ENCODE data around the gene BBS9. TPM values are rescaled to one million over a fixed set of nuclear protein-coding genes. Genes with fewer than 3 reads are reported as not detected.

Gene BBS9
- total and polyA plus RNA-seq, 2 experiments from 2014 or later = 27.2 to 66.1 TPM

GRCh38 chr7:33326485-33326848 is 197.1 kb downstream of the BBS9 start (continued):
- TF ChIP-seq ZNF462 (CRISPR knock-in tag; IDR thresholded peaks at IDR 0.05) = no peak

- no peaks in the 10 kb centered on the region for H3K36me3 Mint-ChIP-seq (ENCODE audit: low read depth)
- TF ChIP-seq EZH2 (IDR thresholded peaks at IDR 0.05; ENCODE audit: low read depth, unreplicated experiment) = no peak
- no peak for TF ChIP-seq POLR2AphosphoS5 (IDR thresholded peaks at IDR 0.05; ENCODE audit: low read depth)
- TF ChIP-seq JUNB (IDR thresholded peaks at IDR 0.05; ENCODE audit: unreplicated experiment) = no peak
- TF ChIP-seq ZNF114 (CRISPR knock-in tag; IDR thresholded peaks at IDR 0.05) = no peak
- TF ChIP-seq ZNF462 (CRISPR knock-in tag; IDR thresholded peaks at IDR 0.05) = no peak
- TF ChIP-seq ETS1 (IDR thresholded peaks at IDR 0.05) = no peak
These were observed 198.1 kb downstream of the BBS9 start for GRCh38 chr7:33327427-33327826.

More at GRCh38 chr7:33327427-33327826, 198.1 kb downstream of the BBS9 start:
- no peaks in the 10 kb centered on the region for H3K36me3 ChIP-seq (ENCODE audit: insufficient read depth)
- H3K79me2 ChIP-seq (replicated peaks; ENCODE audit: insufficient read depth) = no peaks in the 10 kb centered on the region
- DNase-seq (ENCODE audit: low spot score) (no peak), ATAC-seq (no peak)
- H3K27ac Mint-ChIP-seq = no peak overlapping the region
- no peak overlapping the region for H2AFZ ChIP-seq
- H3K4me2 ChIP-seq = no peak overlapping the region
- no peaks in the 10 kb centered on the region for H3K27me3 ChIP-seq (ENCODE audit: insufficient read depth)
- H3F3A ChIP-seq (replicated peaks; ENCODE audit: low read depth) = no peaks in the 10 kb centered on the region
- no peak overlapping the region for H3K4me3 Mint-ChIP-seq
- no peaks in the 10 kb centered on the region for H4K20me1 ChIP-seq (replicated peaks; ENCODE audit: insufficient read depth)
- H3K9me3 Mint-ChIP-seq = no peaks in the 10 kb centered on the region
- H3K27me3 Mint-ChIP-seq (ENCODE audit: insufficient read depth, low read depth, poor library complexity) = no peaks in the 10 kb centered on the region
- no peaks in the 10 kb centered on the region for H3K4me1 ChIP-seq (ENCODE audit: insufficient read depth)
- H3K4me1 Mint-ChIP-seq = no peaks in the 10 kb centered on the region
- H3K27ac ChIP-seq (ENCODE audit: low read depth) = no peak overlapping the region
- H3K9me2 ChIP-seq (ENCODE audit: insufficient read depth) = no peaks in the 10 kb centered on the region
- H3K4me3 ChIP-seq = no peak overlapping the region

All from GM23338 (cell line).